T-helper 2 cell treated with Interferon-gamma antibody and Interleukin-4, amounts not matched to agents 5 μg/mL and 100 μg/mL, for 36 hours (primary cell): ENCODE results near the gene ZNF511.

Experiments used
- DNase-seq: peaks from one replicate; pipeline ENCODE4 v3.0.0; 2021; ENCODE audit warnings: low spot score
- H3K27ac Mint-ChIP-seq: one replicate; pipeline ENCODE4 v1.8.0; 2021; ENCODE audit warnings: mild to moderate bottlenecking, mixed read lengths
- H3K27me3 Mint-ChIP-seq: one replicate; pipeline ENCODE4 v1.8.0; 2021; ENCODE audit warnings: low read depth, mixed read lengths
- H3K36me3 Mint-ChIP-seq: one replicate; pipeline ENCODE4 v1.8.0; 2021; ENCODE audit warnings: low read depth, mixed read lengths
- H3K4me1 Mint-ChIP-seq: one replicate; pipeline ENCODE4 v1.8.0; 2021; ENCODE audit warnings: low read depth, mixed read lengths
- H3K4me3 Mint-ChIP-seq: one replicate; pipeline ENCODE4 v1.8.0; 2022; ENCODE audit warnings: mild to moderate bottlenecking, moderate library complexity, mixed read lengths
- H3K9me3 Mint-ChIP-seq: one replicate; pipeline ENCODE4 v1.8.0; 2021; ENCODE audit warnings: mixed read lengths

ZNF511 gene

GRCh38 chr10:133278577-133279265 is 30.0 kb upstream of the ZNF511 start:
- Mint-ChIP-seq H3K27ac (peak overlapping the region; percentile 96), H3K27me3 (no peaks in the 10 kb centered on the region), H3K9me3 (no peaks in the 10 kb centered on the region), H3K36me3 (peaks cover 28% of the 10 kb centered on the region), H3K4me1 (peaks cover 25% of the 10 kb centered on the region), H3K4me3 (peak overlapping the region; percentile 86)
- peak; percentile 70 for DNase-seq

DNA sequence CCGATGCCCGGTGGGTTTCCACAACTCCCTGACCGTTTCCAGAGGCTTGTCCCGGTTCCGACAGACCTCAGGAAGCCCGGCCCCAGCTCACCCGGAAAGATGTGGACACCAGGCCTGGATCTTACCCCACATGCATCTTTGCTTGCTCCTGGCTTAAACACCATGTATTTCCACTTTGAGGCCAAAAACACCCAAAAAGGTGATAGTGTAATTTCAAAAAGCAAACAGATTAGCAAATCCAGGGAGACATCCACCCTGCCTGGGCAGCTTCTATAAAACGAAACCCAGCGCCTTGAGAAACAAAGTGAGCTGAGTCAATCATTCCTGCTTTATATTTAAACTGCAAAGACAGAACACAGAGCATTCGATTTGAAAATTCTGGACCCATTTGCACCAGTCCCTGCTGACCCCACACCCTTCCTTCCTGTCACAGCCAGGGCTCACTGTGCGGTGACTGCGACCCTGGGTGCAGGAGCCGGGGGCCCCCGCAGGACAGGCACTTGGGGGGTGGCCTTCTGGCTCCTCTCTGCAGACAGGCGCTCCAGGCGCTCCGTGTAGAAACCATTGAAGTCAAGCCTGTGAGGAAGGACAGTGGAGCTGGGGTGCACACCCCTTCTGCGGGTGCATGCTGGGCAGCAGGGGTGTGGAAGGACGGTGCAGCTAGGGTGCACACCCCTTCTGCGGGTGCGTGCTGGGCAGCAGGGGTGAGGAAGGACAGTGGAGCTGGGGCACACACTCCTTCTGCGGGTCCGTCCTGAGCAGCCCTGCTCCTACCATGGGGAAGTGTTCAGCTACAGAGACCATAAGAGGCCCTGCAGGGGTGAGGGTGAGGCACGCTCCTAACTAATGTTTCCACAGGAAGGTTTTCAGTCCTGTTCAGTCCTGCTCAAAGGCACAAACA is 29.1 kb upstream of the ZNF511 start:
- Mint-ChIP-seq H3K9me3 (no peaks in the 10 kb centered on the region), H3K27me3 (no peaks in the 10 kb centered on the region), H3K4me1 (peaks cover 24% of the 10 kb centered on the region), H3K27ac (peak overlapping the region; percentile 45), H3K4me3 (no peak overlapping the region), H3K36me3 (peaks cover 29% of the 10 kb centered on the region)
- DNase-seq, result no peak

GRCh38 chr10:133280391-133281059 is 28.2 kb upstream of the ZNF511 start:
- H3K4me1 Mint-ChIP-seq, result peaks cover 23% of the 10 kb centered on the region
- H3K27ac Mint-ChIP-seq, result no peak overlapping the region
- H3K9me3 Mint-ChIP-seq, result no peaks in the 10 kb centered on the region
- no peak overlapping the region for H3K4me3 Mint-ChIP-seq
- no peaks in the 10 kb centered on the region for H3K27me3 Mint-ChIP-seq
- H3K36me3 Mint-ChIP-seq, result peaks cover 35% of the 10 kb centered on the region
- no peak for DNase-seq

GRCh38 chr10:133281084-133281483 is 27.6 kb upstream of the ZNF511 start:
- no peak for DNase-seq
- H3K36me3 Mint-ChIP-seq, result peaks cover 36% of the 10 kb centered on the region
- peaks cover 23% of the 10 kb centered on the region for H3K4me1 Mint-ChIP-seq
- no peak overlapping the region for H3K4me3 Mint-ChIP-seq
- H3K9me3 Mint-ChIP-seq, result no peaks in the 10 kb centered on the region
- no peaks in the 10 kb centered on the region for H3K27me3 Mint-ChIP-seq
- no peak overlapping the region for H3K27ac Mint-ChIP-seq

GRCh38 chr10:133281628-133282372 is 26.9 kb upstream of the ZNF511 start:
- H3K36me3 Mint-ChIP-seq, result peaks cover 43% of the 10 kb centered on the region
- H3K27me3 Mint-ChIP-seq, result no peaks in the 10 kb centered on the region
- H3K27ac Mint-ChIP-seq, result no peak overlapping the region
- no peak overlapping the region for H3K4me3 Mint-ChIP-seq
- DNase-seq, result no peak
- no peaks in the 10 kb centered on the region for H3K9me3 Mint-ChIP-seq
- peaks cover 23% of the 10 kb centered on the region for H3K4me1 Mint-ChIP-seq

DNA sequence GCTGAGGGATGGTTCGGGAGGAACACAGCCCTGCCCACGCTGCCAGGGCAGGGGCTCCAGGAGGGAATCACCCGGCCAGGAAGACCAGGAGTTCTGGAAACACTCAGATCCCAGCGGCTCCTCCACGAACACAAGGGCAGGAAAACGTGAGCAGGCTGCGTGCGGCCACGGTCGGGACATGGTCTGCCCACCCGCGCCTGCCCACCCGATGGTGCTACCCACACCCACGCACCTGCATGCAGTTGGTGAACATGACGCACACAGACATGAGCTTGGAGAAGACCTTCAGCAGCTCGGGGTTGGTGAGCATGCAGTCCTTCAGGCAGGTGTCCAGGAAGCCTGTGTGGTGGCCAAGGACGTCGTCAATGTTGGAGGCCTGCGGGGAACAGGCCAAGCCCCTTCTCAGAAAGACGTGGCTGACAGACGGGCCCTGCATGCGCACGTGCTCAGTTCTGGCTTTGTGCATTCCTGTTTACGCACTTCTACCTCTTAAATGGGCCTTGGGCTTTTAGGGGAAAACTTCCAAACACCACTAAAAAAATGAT is 25.8 kb upstream of the ZNF511 start:
- Mint-ChIP-seq H3K9me3 (no peaks in the 10 kb centered on the region), H3K27me3 (no peaks in the 10 kb centered on the region), H3K4me1 (peaks cover 19% of the 10 kb centered on the region), H3K27ac (no peak overlapping the region), H3K36me3 (peaks cover 47% of the 10 kb centered on the region), H3K4me3 (no peak overlapping the region)
- DNase-seq, result no peak

DNA sequence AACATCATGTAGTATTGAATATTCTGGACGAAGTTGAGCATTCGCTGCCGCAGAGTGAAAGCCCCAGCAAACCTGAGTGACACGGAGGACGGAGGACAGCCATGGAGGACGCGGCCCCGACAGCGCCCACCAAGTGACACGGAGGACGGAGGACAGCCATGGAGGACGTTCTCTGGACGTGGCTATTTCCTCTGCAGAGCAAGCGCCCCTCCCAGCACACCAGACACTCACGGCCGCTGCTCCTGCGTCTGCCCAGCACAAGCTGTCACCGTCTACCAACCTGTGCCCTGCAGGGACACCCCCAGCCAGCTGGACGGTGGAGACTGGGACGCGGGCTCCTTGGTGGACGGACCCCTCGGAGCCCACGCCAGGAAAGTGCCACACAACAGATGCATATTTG is 24.8 kb upstream of the ZNF511 start:
- DNase-seq, result no peak
- Mint-ChIP-seq H3K4me3 (no peak overlapping the region), H3K9me3 (no peaks in the 10 kb centered on the region), H3K36me3 (peaks cover 45% of the 10 kb centered on the region), H3K27ac (no peak overlapping the region), H3K4me1 (peaks cover 9% of the 10 kb centered on the region), H3K27me3 (no peaks in the 10 kb centered on the region)

- Mint-ChIP-seq H3K4me1 (no peaks in the 10 kb centered on the region), H3K9me3 (no peaks in the 10 kb centered on the region), H3K27me3 (no peaks in the 10 kb centered on the region), H3K27ac (no peak overlapping the region), H3K4me3 (no peak overlapping the region), H3K36me3 (peaks cover 44% of the 10 kb centered on the region)
- DNase-seq, result no peak
Observed at GRCh38 chr10:133285217-133285616, 23.5 kb upstream of the ZNF511 start.

DNA sequence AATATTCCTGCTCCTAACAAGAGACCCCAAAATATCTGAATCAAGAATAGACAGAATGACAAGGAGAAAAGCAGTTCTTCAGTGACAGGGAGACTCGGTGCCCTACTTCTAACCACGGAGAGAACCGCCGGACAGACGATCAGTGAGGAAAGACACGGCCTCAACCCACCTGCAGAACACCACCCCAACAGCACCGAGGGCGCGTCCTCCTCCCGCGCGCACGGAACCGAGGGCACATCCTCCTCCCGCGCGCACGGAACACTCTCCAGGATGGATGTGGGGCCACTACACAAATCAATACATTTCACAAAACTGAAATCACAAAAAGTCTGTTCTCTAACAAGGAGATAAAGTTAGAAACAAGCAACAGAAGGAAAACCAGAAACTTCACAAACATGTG is 22.3 kb upstream of the ZNF511 start:
- DNase-seq, result no peak
- peaks cover 49% of the 10 kb centered on the region for H3K36me3 Mint-ChIP-seq
- no peak overlapping the region for H3K4me3 Mint-ChIP-seq
- H3K27ac Mint-ChIP-seq, result no peak overlapping the region
- no peaks in the 10 kb centered on the region for H3K9me3 Mint-ChIP-seq
- no peaks in the 10 kb centered on the region for H3K27me3 Mint-ChIP-seq
- H3K4me1 Mint-ChIP-seq, result no peaks in the 10 kb centered on the region

- Mint-ChIP-seq H3K36me3 (peaks cover 43% of the 10 kb centered on the region), H3K9me3 (no peaks in the 10 kb centered on the region), H3K4me1 (no peaks in the 10 kb centered on the region)
Observed at GRCh38 chr10:133287832-133288500, 20.7 kb upstream of the ZNF511 start.

GRCh38 chr10:133289761-133290160 is 19.0 kb upstream of the ZNF511 start:
- Mint-ChIP-seq H3K4me1 (peaks cover under 1% of the 10 kb centered on the region), H3K9me3 (no peaks in the 10 kb centered on the region), H3K27ac (no peak overlapping the region), H3K36me3 (peaks cover 47% of the 10 kb centered on the region), H3K4me3 (no peak overlapping the region), H3K27me3 (no peaks in the 10 kb centered on the region)
- DNase-seq, result no peak

More at GRCh38 chr10:133287832-133288500, 20.7 kb upstream of the ZNF511 start:
- Mint-ChIP-seq H3K27me3 (no peaks in the 10 kb centered on the region), H3K27ac (no peak overlapping the region), H3K4me3 (no peak overlapping the region)
- DNase-seq, result no peak

- Mint-ChIP-seq H3K4me3 (no peak overlapping the region), H3K9me3 (no peaks in the 10 kb centered on the region), H3K36me3 (peaks cover 42% of the 10 kb centered on the region), H3K27ac (no peak overlapping the region), H3K4me1 (peaks cover 1% of the 10 kb centered on the region), H3K27me3 (no peaks in the 10 kb centered on the region)
- DNase-seq, result no peak
Observed at GRCh38 chr10:133292919-133293809, 15.6 kb upstream of the ZNF511 start.
